CD4-positive, alpha-beta T cell treated with Interleukin-17A for 1 hour (primary cell): ENCODE results near the gene ITGAE.
"Not testable (repeated sequence)": the region's sequence is repeated elsewhere in the genome, so short reads cannot be mapped to it uniquely, and the experiment has no call there.

Experiments
- DNase-seq: peaks from one replicate; pipeline ENCODE4 v3.0.0-alpha.2; 2020

Gene ITGAE

GRCh38 chr17:3794557-3795389, 6.2 kb downstream of the ITGAE start:
- DNase-seq: peak; percentile 68

- not testable (repeated sequence) for DNase-seq
Measured at GRCh38 chr17:3794152-3794551, 6.8 kb downstream of the ITGAE start.

- not testable (repeated sequence) for DNase-seq
Measured at GRCh38 chr17:3793258-3793657, 7.7 kb downstream of the ITGAE start.

- DNase-seq: no peak
Measured at GRCh38 chr17:3792481-3792880, 8.5 kb downstream of the ITGAE start.

- peak; percentile 59 for DNase-seq
Measured at GRCh38 chr17:3788200-3788599, 12.8 kb downstream of the ITGAE start.

- DNase-seq: not testable (repeated sequence)
Measured at GRCh38 chr17:3785323-3785722, 15.7 kb downstream of the ITGAE start.

GRCh38 chr17:3782751-3783150, 18.2 kb downstream of the ITGAE start:
- no peak for DNase-seq

GRCh38 chr17:3780986-3781385, 20.0 kb downstream of the ITGAE start:
- DNase-seq: no peak

GRCh38 chr17:3777366-3778120, 23.4 kb downstream of the ITGAE start:
- DNase-seq: no peak

- DNase-seq: no peak
Measured at GRCh38 chr17:3773966-3774365, 27.0 kb downstream of the ITGAE start.

- DNase-seq: no peak
Measured at GRCh38 chr17:3773511-3773910, 27.5 kb downstream of the ITGAE start.

- no peak for DNase-seq
Measured at GRCh38 chr17:3772764-3773163, 28.2 kb downstream of the ITGAE start.

- no peak for DNase-seq
Measured at GRCh38 chr17:3771140-3771539, 29.8 kb downstream of the ITGAE start.

GRCh38 chr17:3770466-3770865, 30.5 kb downstream of the ITGAE start:
- peak; percentile 55 for DNase-seq

- no peak for DNase-seq
Measured at GRCh38 chr17:3768769-3769168, 32.2 kb downstream of the ITGAE start.

GRCh38 chr17:3768341-3768740, 32.6 kb downstream of the ITGAE start:
- no peak for DNase-seq

- DNase-seq: peak; percentile 46
Measured at GRCh38 chr17:3766779-3767178, 34.2 kb downstream of the ITGAE start.

GRCh38 chr17:3765981-3766380, 35.0 kb downstream of the ITGAE start:
- no peak for DNase-seq

- DNase-seq: no peak
Measured at GRCh38 chr17:3763777-3764170, 37.2 kb downstream of the ITGAE start.

GRCh38 chr17:3762922-3763776, 37.8 kb downstream of the ITGAE start:
- DNase-seq: peak; percentile 67

GRCh38 chr17:3761918-3762380, 39.0 kb downstream of the ITGAE start:
- no peak for DNase-seq

- DNase-seq: no peak
Measured at GRCh38 chr17:3761036-3761917, 39.7 kb downstream of the ITGAE start.
